ENCODE results near the gene SEBOX. TPM values are rescaled to one million over a fixed set of nuclear protein-coding genes. Genes with fewer than 3 reads are reported as not detected.

The SEBOX gene, protein sequence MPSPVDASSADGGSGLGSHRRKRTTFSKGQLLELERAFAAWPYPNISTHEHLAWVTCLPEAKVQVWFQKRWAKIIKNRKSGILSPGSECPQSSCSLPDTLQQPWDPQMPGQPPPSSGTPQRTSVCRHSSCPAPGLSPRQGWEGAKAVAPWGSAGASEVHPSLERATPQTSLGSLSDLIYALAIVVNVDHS
- not detected for total RNA-seq (2013)
- not detected for polyA plus RNA-seq
- polyA minus RNA-seq: not detected in 2 replicates
- total RNA-seq: 0 to 0.12 (median 0) reads per million in 11 experiments

DNA sequence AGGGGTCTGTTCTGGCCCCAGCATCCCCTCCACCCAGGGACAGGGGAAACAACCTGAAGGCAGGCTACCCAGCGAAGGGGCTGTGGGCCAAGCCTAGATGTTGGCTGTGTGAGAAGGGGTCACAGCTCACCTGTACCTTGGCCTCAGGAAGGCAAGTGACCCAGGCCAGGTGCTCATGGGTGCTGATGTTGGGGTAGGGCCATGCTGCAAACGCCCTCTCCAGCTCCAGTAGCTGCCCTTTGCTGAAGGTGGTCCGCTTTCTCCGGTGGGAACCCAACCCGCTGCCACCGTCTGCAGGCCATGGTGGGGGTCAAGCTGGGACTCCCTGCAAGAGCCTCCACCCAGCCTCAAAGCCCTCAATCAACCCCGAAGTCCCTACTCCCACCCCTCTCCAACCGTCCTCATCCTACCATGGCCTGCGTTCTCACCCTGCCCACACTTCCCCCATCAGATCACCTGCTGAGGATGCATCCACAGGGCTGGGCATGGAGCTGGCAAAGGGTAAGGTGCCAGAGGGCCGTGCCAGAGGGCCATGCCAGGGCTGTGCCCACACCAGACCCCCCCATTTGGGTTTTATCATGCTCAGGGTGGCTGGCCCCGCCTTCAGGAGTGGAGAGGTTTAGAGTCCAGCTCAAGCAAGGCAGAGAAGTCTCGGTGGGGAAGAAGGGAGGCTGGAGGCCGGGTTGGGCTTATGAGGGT, at the start of gene SEBOX:
TSS of gene SEBOX (minus strand) at position 535 of the 699 bp plus-strand sequence. CDS start at position 487, 48 bp downstream.
- peaks cover under 1 to 2% of the 10 kb centered on the region in 2 donors for H3K4me1 ChIP-seq (ENCODE audit: control insufficient read depth in 1 of 2, insufficient read depth in 2 of 2, low read length in 2 of 2)
- no peak within 1 kb of the TSS for H3K27ac ChIP-seq (ENCODE audit: low read depth in 1 of 2, low read length in 2 of 2)
- peaks cover 58 to 59% of the 10 kb centered on the region in 2 donors for H3K36me3 ChIP-seq (replicated peaks in 1 of 2; ENCODE audit: control insufficient read depth in 1 of 2, insufficient read depth in 2 of 2, low read length in 2 of 2)
- no peak within 1 kb of the TSS for H2AFZ ChIP-seq (ENCODE audit: insufficient read depth, low read depth, low read length, poor library complexity, severe bottlenecking)
- no peak within 1 kb of the TSS for H3K9ac ChIP-seq (ENCODE audit: insufficient read depth, low read length, poor library complexity, severe bottlenecking)
- Mint-ChIP-seq H3K9me3 (no peaks in the 10 kb centered on the region), H3K27me3 (ENCODE audit: low read depth in 3 of 3) (peaks cover 0 to 2% (median 1%) of the 10 kb centered on the region in 3 donors), H3K27ac (peak within 1 kb of the TSS in 2 of 7 donors; percentile 6 to 13), H3K4me1 (peaks cover 2% of the 10 kb centered on the region), H3K4me3 (no peak within 1 kb of the TSS), H3K36me3 (peaks cover 52 to 78% of the 10 kb centered on the region in 2 donors)
- intact Hi-C loops (cut with micrococcal nuclease): no loop called here
- H3K9me3 ChIP-seq (replicated peaks in 1 of 2; ENCODE audit: control insufficient read depth in 1 of 2, insufficient read depth in 1 of 2, low read length in 2 of 2): no peaks in the 10 kb centered on the region
- H3K4me3 ChIP-seq (replicated peaks in 1 of 3; ENCODE audit: low read depth in 2 of 3, low read length in 3 of 3): no peak within 1 kb of the TSS
- H3K79me2 ChIP-seq (ENCODE audit: insufficient read depth, low read length): no peaks in the 10 kb centered on the region
- no peaks in the 10 kb centered on the region for H3K27me3 ChIP-seq (ENCODE audit: control insufficient read depth in 2 of 2, insufficient read depth in 2 of 2, low read length in 2 of 2)
- H3K4me2 ChIP-seq (replicated peaks; ENCODE audit: extremely low read depth, low read length, poor library complexity, severe bottlenecking): no peak within 1 kb of the TSS
- peaks cover 9% of the 10 kb centered on the region for H4K20me1 ChIP-seq (ENCODE audit: insufficient read depth, low read length)
- TF ChIP-seq, protein P1, sequence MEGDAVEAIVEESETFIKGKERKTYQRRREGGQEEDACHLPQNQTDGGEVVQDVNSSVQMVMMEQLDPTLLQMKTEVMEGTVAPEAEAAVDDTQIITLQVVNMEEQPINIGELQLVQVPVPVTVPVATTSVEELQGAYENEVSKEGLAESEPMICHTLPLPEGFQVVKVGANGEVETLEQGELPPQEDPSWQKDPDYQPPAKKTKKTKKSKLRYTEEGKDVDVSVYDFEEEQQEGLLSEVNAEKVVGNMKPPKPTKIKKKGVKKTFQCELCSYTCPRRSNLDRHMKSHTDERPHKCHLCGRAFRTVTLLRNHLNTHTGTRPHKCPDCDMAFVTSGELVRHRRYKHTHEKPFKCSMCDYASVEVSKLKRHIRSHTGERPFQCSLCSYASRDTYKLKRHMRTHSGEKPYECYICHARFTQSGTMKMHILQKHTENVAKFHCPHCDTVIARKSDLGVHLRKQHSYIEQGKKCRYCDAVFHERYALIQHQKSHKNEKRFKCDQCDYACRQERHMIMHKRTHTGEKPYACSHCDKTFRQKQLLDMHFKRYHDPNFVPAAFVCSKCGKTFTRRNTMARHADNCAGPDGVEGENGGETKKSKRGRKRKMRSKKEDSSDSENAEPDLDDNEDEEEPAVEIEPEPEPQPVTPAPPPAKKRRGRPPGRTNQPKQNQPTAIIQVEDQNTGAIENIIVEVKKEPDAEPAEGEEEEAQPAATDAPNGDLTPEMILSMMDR (IDR thresholded peaks at IDR 0.05): no peak
- DNase-seq: no peak
- WGBS (ENCODE audit: insufficient coverage): 96% methylated on average over 8 of the region's 13 CpGs

DNA sequence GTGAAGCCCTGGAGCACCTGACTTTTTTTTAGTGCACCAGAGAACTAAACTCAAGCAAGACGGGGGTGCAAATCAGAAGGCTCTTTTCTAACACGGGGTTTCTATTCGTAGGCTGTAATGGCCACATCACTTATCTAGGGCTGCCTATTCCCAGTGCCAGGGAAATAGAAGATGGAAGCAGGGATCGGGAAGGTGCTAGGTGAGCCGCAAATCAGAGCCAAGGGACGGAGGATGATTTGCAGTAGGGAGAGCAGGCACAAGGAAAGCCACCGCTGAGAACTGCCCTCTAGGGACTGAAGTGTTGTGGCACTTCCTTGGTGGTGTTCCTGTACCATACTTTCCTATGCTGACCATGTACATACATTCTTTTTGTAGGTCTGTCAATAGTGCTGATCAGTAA, 48.8 kb upstream of the SEBOX start:
- TF ChIP-seq, protein P1 (IDR thresholded peaks at IDR 0.05): no peak
- peaks cover 6% of the 10 kb centered on the region for H3K4me1 Mint-ChIP-seq
- Histone ChIP-seq H2AFZ (ENCODE audit: insufficient read depth, low read depth, low read length, poor library complexity, severe bottlenecking) (no peak overlapping the region), H3K36me3 (replicated peaks in 1 of 2; ENCODE audit: control insufficient read depth in 1 of 2, insufficient read depth in 2 of 2, low read length in 2 of 2) (no peaks in the 10 kb centered on the region), H3K79me2 (ENCODE audit: insufficient read depth, low read length) (no peaks in the 10 kb centered on the region), H3K4me1 (ENCODE audit: control insufficient read depth in 1 of 2, insufficient read depth in 2 of 2, low read length in 2 of 2) (no peaks in the 10 kb centered on the region), H3K27ac (ENCODE audit: low read depth in 1 of 2, low read length in 2 of 2) (no peak overlapping the region), H3K27me3 (ENCODE audit: control insufficient read depth in 2 of 2, insufficient read depth in 2 of 2, low read length in 2 of 2) (no peaks in the 10 kb centered on the region), H3K9me3 (replicated peaks in 1 of 2; ENCODE audit: control insufficient read depth in 1 of 2, insufficient read depth in 1 of 2, low read length in 2 of 2) (no peaks in the 10 kb centered on the region), H3K4me2 (replicated peaks; ENCODE audit: extremely low read depth, low read length, poor library complexity, severe bottlenecking) (no peak overlapping the region), H3K4me3 (replicated peaks in 1 of 3; ENCODE audit: low read depth in 2 of 3, low read length in 3 of 3) (no peak overlapping the region), H3K9ac (ENCODE audit: insufficient read depth, low read length, poor library complexity, severe bottlenecking) (no peak overlapping the region), H4K20me1 (ENCODE audit: insufficient read depth, low read length) (no peaks in the 10 kb centered on the region)
- DNase-seq: no peak
- 93% methylated on average over 6 of the region's 7 CpGs for WGBS (ENCODE audit: insufficient coverage)
- intact Hi-C loops (cut with micrococcal nuclease): loop anchor here in 1 of 2 donors (10.0 kb wide), 1 partner anchor 179 kb away; no protein-coding TSS in a partner anchor
- H3K36me3 Mint-ChIP-seq: no peaks in the 10 kb centered on the region
- H3K27me3 Mint-ChIP-seq (ENCODE audit: low read depth in 3 of 3): peaks cover 4 to 9% (median 4%) of the 10 kb centered on the region in 3 donors
- no peak overlapping the region for H3K4me3 Mint-ChIP-seq
- no peak overlapping the region for H3K27ac Mint-ChIP-seq
- H3K9me3 Mint-ChIP-seq: no peaks in the 10 kb centered on the region

Data from CD14-positive monocyte (primary cell).